NCI-H748 (cell line): ENCODE results near the gene MUC2.

Experiments
- DNase-seq: peaks from one replicate; lab custom pipeline; 2025; ENCODE audit not compliant: unreplicated experiment; lab: John Stamatoyannopoulos, UW

Gene MUC2

GRCh38 chr11:1074244-1075221 lies at the start of gene MUC2:
Gene MUC2, plus strand, starts transcription at chr11:1074874.
- DNase-seq, result no peak

GRCh38 chr11:1025410-1026162 lies 49.1 kb upstream of the MUC2 start:
- DNase-seq, result no peak

- DNase-seq, result no peak
Observed at GRCh38 chr11:1026163-1026450, 48.6 kb upstream of the MUC2 start.

- DNase-seq, result no peak
Observed at GRCh38 chr11:1026641-1027482, 47.8 kb upstream of the MUC2 start.

GRCh38 chr11:1027483-1028290 lies 47.0 kb upstream of the MUC2 start:
- DNase-seq, result no peak

GRCh38 chr11:1028291-1028540 lies 46.5 kb upstream of the MUC2 start:
- DNase-seq, result no peak

GRCh38 chr11:1028616-1029015 lies 46.1 kb upstream of the MUC2 start:
- DNase-seq, result no peak

GRCh38 chr11:1029051-1029450 lies 45.6 kb upstream of the MUC2 start:
- no peak for DNase-seq

GRCh38 chr11:1029654-1030053 lies 45.0 kb upstream of the MUC2 start:
- DNase-seq, result no peak

GRCh38 chr11:1030086-1030485 lies 44.6 kb upstream of the MUC2 start:
- DNase-seq, result no peak

GRCh38 chr11:1030556-1030955 lies 44.1 kb upstream of the MUC2 start:
- no peak for DNase-seq

- no peak for DNase-seq
Observed at GRCh38 chr11:1031121-1031899, 43.4 kb upstream of the MUC2 start.

- DNase-seq, result no peak
Observed at GRCh38 chr11:1032310-1032891, 42.3 kb upstream of the MUC2 start.

- DNase-seq, result no peak
Observed at GRCh38 chr11:1033016-1033798, 41.5 kb upstream of the MUC2 start.

- DNase-seq, result no peak
Observed at GRCh38 chr11:1034001-1034400, 40.7 kb upstream of the MUC2 start.

GRCh38 chr11:1034456-1035295 lies 40.0 kb upstream of the MUC2 start:
- no peak for DNase-seq

GRCh38 chr11:1035577-1036283 lies 38.9 kb upstream of the MUC2 start:
- DNase-seq, result no peak
